Left lobe of liver (tissue), 2 donors: ENCODE data around the gene TEP1. TPM values are rescaled to one million over a fixed set of nuclear protein-coding genes. Genes with fewer than 3 reads are reported as not detected.
"Not testable (repeated sequence)": the region's sequence is repeated elsewhere in the genome, so short reads cannot be mapped to it uniquely, and the experiment has no call there.

Experiments used
- ATAC-seq: fragments of 200-7000 bp; cut with Tn5 transposase; one replicate; pipeline ENCODE4 v1.9.1; 2020; ENCODE audit warnings: mild to moderate bottlenecking, moderate library complexity
- DNase-seq: peaks from one replicate; pipeline ENCODE4 v3.0.0-alpha.2; 2020; ENCODE audit warnings: low spot score
- total RNA-seq: library from RNA; stranded (reverse); gene quantifications from one replicate; pipeline ENCODE4 v1.2.1, GENCODE V29; 2021
- donor health status: DM: no; HTN: no; CAD: no; lungs with moderate emphysema.
- donor health status: DM: no; HTN: yes; CAD: no.

TEP1 gene
- total RNA-seq, 1 donor from 2014 or later = 14.9 TPM

DNA sequence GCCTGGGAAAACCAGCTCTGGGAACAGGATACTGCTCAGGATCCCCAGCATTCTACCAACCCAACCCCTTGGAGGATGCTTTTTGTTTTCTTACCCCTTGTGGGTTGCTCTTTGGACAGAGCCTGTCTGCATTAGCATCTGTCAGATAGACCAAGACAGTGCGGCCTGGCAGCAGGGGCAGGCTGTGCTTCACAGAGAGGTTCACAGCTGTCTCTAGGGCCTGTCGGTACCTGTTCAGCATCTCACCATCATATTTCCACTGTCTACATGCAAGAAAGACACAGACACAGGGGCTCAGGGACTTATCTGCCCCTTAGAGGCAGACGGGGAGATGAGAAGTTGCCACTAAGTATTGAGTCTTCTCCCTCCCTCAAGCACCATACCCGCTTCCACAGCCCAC is 21.8 kb downstream of the TEP1 start:
- DNase-seq = no peak
- no peak for ATAC-seq

DNA sequence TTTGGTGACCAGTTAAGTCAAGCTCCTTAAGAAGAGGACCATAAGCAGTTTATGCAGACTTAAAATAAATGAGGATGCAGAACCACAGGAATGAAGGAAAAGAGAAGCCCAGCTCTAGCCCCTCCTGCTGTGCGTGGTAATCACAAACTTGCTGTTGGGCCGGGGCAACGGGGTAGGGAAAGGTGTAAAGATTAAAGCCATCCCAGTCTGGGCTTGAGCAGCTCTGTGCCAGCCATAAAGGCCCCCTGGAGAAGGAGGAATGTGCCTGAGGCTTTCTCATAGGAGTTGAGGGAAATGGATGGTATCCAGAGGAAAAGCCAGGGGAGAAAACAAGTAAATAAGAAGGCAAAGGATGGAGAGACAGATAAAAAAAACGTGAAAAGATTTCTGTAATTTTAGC is 25.1 kb downstream of the TEP1 start:
- no peak for DNase-seq

DNA sequence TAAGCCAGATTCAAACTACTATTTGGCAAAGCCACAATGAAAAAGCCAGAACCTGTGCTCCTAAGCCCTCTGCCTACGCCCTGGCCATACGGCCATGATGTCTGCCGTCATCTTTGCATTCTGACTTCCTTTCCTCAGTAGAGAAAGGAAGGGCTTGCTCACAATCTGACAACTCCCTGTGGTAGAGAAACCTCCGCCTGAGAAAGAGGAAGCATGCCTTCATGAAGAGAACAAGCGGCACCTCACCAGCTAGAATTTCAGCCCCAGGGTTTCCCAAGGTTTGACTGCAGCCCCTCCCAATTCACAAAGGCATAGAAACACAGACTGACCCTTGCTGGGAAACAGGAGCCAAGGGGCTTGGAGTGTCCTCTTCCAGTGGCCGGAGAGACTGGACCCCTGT is 25.7 kb downstream of the TEP1 start:
- ATAC-seq (no peak), DNase-seq (no peak)

More for the DNA sequence above, 25.1 kb downstream of the TEP1 start:
- ATAC-seq = no peak

DNA sequence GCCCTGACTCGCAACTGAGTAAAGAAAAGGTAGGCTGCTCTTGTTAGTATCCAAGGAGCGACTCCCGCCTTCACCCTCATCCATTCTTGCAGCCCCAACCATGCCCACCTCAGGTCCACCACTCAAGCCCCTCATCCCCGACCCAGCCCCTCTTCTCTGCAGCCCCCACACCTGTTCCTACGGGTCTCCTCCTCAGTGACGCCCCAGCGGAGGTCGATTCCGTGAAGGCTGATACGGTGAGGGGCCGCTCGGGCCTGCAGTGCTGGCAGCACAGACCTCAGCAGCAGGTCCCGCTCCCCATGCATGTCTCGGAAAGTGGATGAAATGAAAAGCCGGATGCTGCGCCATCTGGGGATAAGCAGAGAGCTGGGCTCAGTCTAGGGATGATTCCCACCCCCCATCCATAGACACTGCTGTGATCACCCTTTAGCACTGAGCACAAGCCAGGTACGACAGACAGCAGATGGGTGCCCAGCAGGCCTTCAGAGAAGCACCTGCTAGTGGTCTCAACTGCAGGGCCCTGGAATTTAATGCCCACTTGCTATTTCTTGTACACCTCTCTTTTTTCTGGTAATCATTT is 26.9 kb downstream of the TEP1 start:
- ATAC-seq = no peak
- no peak for DNase-seq

DNA sequence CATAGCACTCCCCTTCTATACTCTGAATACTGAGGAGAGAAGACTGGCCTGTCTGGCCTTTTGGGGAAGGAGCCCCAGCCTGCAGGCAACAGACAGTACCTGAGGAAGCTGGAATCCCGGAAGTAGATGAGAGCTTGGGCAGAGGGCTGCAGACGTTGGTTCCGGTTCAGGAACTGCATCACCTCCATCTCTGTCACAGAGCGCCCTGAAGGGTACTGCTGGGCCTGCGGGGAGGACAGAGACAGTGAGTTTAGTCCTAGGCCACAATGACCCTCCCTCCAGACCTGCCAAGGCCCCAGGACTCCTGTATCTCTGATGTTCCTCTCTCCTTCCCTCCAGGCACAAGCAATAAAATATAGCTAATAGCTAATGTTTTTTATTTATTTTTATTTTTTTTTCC is 28.4 kb downstream of the TEP1 start:
- no peak for DNase-seq
- no peak for ATAC-seq

DNA sequence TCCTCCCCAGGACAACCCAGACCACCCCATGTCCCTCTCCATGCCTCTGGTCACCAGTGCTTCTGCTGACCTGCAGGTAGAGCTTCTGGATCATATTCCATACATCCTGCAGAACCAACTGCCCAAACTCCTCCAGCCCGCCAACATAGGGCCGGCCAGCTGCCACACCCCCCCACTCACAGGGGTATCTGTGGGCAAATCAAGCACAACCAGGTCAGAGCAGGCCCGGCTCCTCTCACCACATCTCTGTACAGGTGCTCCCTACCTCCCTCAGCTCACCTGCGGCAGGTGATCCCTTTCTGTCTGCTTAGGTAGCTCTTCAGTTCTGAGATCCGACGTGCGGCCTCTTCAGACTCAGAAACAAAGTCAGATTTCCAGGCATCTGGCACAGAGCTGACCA is 29.0 kb downstream of the TEP1 start:
- ATAC-seq = no peak

DNA sequence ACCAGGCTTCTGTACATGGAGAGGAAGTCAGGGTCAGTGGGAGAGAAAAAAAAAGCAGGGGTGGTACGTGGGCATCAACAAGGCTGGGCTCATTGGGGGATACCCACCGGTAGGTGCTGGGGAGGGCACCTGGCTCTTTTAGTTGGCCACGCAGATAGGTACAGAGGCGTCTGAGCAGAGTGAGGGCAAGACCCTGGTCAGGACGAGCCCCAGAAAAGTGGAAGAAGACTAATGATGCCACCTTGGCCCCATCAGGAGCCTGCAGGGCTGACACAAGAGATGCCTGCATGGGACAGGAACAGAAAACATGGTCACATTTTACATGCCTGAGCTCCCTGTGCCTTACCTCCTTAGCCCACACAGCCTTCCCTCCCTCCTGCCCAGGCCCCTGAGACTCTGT is 29.7 kb downstream of the TEP1 start:
- DNase-seq (no peak), ATAC-seq (no peak)

More for the DNA sequence above, 29.0 kb downstream of the TEP1 start:
- DNase-seq = no peak

DNA sequence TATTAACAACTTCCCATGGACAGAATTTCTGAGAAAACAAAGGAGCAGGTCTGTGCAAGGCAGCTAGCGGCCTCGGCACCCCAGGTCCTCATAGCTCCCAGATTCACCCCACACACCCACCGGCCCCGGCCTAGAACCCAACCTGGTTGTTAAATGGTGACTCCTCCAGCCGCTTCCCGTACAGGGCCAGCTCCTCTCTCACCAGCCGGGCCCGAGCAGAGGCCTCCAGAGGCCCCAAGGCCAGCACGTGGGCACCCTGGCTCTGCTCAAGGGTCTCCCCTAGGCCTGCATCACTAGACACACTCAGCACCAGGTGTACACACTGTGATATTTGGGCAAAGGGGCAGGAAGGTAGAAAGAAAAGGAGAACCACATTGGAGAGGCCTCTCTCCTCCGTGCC is 30.3 kb downstream of the TEP1 start:
- DNase-seq (no peak), ATAC-seq (no peak)

DNA sequence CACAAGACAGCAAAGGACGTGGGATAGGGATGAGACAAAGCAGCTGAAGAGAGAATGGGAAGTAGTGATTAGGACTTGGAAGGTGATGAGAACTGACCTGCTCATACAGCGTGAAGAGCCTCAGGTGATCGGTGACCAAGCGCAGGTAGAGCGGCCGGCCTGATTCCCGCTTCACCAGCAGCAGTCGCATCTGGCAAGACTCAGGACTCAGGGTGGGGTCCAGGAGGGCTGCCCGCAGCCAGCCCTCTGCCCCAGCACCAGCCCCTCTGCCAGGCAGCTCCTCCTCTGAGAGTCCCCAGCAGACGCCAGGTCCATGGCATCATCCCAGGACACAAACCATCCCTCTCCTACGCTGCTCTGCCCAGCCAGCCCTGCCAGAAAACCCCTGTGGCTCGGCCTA is 30.8 kb downstream of the TEP1 start:
- ATAC-seq (no peak), DNase-seq (no peak)

DNA sequence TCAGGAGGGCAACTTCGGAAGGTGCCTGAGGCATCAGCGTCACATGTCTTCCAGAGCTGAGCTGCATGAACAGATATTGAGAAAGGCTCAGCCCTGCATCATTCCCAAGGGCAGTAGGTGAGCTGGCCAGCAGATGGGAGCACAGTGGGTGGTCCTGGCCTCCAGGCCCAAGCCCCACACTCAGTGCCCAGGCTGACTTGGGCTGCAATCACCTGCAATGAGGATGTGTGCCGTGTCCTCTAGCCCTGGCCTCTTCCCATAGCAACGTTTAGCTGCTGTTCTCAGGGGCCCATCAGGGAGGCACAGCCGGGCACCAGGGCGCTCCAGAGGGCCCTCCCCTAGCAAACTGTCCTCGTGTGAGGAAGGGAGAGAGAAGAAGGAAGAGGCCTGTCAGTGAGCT is 32.0 kb downstream of the TEP1 start:
- ATAC-seq (no peak), DNase-seq (no peak)

DNA sequence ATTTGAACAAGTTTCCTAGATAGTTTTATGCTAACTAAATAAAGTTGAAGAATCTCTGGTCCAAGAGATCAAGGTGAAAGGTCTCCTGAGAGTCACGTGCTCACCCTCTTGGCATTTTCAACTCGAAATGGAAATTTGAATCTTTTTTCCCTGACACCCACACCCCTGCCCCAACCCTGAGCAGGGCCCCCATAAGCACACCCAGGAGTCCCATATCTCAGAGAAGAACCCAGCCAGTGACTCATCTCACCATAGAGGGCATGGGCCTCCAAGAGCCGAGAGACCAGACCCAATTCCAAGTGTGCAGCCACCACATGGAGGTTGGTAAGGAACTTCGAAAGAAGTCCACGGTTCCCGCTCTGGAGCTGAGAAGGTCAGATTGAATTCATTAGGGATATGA is 32.6 kb downstream of the TEP1 start:
- ATAC-seq (no peak), DNase-seq (no peak)

DNA sequence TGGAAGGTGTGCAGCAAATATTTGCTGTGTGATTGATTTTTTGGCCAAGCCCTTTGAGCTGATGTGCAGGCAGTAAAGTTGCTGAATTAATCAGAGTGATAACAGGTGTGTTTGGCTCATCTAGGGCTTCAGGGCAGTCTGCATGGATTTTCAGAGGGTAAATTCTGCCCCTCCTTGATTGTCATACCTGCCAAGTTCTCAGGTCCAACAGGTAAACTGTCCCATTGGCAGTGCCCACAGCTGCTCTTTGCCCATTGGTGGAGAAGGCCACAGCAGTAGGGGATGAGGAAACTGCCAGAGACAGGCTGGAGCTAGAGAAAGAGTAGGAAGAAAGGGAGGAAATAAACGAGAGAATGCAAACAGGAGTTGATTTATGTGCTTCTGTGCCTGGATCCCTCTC is 33.6 kb downstream of the TEP1 start:
- DNase-seq (no peak), ATAC-seq (peak; percentile 53)

DNA sequence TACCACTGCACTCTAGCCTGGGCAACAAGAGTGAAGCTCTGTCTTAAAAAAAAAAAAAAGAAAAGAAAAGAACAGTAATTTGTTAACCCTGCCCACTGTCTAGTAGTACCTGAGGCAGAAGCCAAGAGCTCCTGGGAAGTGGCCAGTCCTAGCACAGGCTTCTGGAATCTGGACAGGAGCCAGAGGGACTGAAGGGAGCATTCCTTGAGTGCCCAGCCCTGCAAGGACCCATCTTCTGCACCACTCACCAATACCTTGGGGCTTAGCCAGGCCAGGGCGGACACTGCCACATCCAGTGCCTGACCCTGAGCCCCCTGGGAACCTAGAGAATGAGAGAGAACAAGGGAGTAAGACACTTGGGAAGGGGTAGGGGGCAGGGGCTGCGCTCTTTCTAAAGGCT is 36.1 kb downstream of the TEP1 start:
- DNase-seq (no peak), ATAC-seq (no peak)

DNA sequence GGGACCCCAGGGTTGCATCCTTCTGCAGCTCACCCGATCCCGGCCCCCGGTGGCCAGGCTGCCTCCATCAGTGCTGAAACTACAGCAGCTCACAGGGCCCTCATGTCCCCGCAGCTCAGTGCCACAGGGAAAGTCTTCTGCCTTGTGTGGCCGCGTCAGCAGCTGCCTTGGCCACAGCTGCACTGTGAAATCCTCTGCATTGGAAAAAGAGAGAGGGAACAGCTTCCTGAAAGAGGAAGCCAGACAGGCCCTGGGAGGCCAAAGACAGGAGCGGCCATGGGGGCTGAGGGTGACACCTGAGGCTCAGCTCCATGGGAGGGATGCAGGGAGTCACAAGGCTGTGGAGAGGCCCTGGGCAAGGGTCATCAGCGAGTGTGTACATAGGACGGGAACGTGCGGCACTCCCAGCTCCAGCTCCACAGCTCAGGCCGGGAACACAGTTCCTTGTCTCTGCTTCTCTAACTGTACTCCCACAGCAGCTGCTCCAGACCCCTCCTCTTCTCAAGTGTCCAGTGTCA is 37.2 kb downstream of the TEP1 start:
- ATAC-seq (peak; percentile 74), DNase-seq (no peak)

DNA sequence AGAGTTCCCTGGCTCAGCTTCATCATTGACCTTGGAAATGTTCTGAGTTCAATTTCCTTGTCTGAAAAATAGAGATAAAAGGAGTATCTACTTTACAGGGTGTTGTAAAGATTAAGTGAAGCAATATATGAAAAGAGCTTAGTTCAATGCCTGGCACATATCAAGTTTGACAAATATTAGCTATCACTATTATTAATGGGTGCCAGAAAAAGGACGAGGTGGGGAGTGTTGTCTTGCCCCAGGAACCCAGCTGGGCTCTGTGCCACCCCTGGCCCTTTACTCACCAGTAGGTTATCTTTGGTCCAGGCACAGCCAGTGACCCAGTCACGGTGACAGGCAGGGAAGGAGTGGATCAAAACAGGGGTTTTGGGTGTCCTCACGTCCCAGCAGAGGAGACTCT is 37.8 kb downstream of the TEP1 start:
- peak; percentile 59 for ATAC-seq
- DNase-seq = no peak

DNA sequence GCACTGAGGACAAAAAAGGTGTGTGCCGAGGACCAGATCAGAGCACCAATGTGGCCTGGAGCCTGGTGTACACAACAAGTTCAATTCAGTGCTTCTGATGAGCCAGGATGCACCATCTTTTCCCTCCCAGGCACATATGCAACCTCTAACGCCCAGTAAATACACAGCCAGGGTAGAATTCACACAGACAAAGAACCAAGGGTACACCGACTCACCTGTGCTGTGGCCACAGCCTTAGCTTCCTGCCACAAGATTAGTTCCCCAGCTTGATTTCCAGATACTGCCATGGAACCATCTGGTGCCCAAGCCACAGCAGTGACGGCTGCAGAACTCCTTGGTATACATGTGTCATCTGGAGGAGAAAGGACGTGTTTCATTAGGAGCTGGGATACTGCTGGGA is 40.5 kb downstream of the TEP1 start:
- DNase-seq (no peak), ATAC-seq (no peak)

DNA sequence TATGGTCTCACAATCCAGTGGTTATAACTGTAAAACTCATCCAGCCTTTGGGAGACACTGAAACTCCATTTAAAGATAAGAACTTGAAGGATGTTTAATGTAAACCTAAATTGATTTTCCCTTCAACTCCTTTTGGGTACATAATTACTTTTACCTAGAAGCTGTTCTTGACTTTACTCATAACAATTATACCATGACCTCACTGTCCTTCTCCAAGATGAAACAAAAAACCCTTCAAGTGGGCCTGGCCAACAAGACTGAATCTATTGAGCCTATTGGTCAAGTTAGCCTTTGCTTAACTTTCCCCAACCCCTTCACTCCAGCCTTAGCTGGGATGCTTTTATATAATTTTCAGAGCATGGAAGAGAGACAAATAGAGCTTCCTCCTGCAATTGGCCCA is 47.4 kb downstream of the TEP1 start:
- no peak for DNase-seq

DNA sequence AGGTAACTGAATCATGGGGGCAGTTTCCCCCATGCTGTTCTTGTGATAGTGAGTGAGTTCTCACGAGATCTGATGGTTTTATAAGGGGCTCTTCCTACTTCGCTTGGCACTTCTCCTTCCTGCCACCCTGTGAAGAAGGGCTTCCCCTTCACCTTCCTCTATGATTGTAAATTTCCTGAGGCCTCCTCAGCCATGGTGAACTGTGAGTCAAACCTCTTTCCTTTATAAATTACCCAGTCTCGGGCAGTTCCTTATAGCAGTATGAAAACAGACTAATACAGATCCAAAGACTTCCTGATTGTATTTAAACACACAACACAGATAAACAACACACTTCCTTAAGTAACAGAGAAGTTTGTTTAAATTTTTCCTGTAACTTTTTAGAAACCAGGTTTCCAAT is 54.8 kb downstream of the TEP1 start:
- not testable (repeated sequence) for DNase-seq, ATAC-seq

More for the DNA sequence above, 47.4 kb downstream of the TEP1 start:
- ATAC-seq = no peak

DNA sequence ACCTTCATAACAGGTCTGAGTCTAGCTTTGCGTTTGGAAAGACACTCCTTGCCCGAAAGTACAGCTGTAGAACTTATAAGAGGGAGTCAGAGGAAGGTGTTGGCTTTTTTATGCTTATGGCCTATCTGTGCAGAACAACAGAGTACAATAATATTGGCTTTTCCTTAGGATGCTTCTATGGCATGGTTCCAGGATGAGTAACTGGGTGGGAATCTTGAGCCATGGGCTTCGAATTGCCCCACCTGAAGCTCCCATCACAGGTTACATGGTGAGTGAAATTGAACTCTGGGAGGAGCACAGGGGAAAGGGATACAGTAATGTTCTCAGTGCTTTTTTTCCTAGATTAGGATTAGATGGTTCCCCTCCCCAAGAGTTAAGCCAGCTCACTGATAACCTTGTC is 56.9 kb downstream of the TEP1 start:
- DNase-seq = no peak
- no peak for ATAC-seq

DNA sequence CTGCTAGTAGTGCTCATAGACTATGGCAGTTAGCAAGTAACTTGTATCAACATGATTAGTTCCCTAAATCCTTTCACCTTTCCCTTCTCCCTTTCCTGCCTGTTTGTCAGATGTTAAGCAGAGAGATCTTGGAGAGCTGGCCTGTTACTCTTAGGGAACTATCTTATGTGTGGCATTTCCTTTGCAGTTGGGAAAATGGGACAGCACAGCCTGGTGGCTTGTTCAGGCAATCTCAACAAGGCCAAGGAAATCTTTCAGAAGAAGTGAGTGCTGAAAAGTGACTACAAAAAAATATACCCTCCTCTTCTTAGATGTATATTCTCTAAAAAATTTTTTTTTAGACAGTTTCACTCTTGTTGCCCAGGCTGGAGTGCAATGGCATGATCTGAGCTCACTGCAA is 62.4 kb downstream of the TEP1 start:
- DNase-seq = no peak
- ATAC-seq = peak; percentile 70

DNA sequence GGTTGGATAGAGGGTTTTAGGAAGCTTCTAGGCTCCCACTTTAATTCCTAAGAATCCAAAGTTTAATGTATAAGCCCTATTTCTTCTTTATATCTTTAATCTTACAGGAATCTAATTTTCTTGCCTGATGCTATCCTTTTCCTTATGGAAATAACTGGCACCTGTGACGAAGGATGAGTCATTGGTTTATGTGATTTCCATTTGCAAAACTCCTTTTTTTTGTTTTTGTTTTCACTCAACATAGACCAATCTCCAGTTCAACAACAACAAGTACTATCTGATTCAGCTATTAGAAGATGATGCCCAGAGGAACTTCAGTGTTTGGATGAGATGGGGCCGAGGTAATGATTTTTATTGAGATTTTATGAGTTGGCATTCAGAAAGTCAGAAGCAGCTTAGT is 63.0 kb downstream of the TEP1 start:
- ATAC-seq = no peak

DNA sequence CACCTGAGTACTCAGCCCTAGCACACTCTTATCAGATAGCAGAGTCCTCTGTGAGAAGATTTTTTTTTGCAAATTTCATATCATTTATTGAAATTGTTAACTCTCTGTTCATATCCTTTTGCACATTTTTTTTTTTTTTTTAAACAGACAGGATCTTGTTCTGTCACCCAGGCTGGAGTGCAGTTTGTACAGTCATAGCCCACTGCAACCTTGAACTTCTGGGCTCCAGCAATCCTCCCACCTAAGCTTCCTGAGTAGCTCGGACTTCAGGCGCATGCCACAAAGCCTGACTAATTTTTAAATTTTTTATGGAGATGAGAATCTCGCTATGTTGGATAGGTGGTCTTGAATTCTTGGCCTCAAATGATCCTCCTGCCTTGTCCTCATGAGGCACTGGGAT is 65.6 kb downstream of the TEP1 start:
- ATAC-seq (no peak), DNase-seq (no peak)

More for the DNA sequence above, 63.0 kb downstream of the TEP1 start:
- DNase-seq = no peak

DNA sequence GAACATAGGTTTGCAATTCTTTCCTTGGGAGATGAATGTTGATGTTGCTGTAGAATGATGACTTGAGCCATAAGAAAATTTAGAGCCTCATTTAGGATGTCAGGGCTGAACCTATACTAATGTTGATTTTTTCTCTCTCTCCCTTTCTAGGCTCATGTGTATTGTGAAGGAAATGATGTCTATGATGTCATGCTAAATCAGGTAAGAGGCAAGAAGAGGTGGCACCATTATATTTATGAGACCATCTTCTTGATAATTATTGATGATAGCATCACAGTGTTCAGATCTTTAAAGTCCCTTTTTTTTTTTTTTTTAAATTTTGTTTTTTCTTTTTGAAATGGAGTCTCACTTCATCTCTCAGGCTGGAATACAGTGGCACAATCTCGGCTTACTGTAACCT is 66.6 kb downstream of the TEP1 start:
- no peak for ATAC-seq

More for the DNA sequence above, 66.6 kb downstream of the TEP1 start:
- DNase-seq = no peak
